Endothelial cell of umbilical vein (primary cell): ENCODE results near the gene PCNX1. TPM values are rescaled to one million over a fixed set of nuclear protein-coding genes. Genes with fewer than 3 reads are reported as not detected.

ENCODE experiments used
- BruUV-seq: library from RNA; stranded (reverse); fragments of 400-500 nt; replicated peaks from 2 replicates; lab custom pipeline; 2021; lab: Mats Ljungman, UMichigan
- CTCF ChIA-PET: fragments of 300-600, 350-600 bp; sonication (Branson Sonifier 250); formaldehyde crosslinking; loops from one replicate; lab custom pipeline; 2021; ENCODE audit warnings: antibody characterized with exemption, inconsistent platforms; lab: Charles Lee
- POLR2A ChIA-PET: fragments of 300-600, 350-600 bp; sonication (Branson Sonifier 250); formaldehyde crosslinking; loops from one replicate; lab custom pipeline; 2021; ENCODE audit warnings: antibody characterized with exemption, inconsistent platforms; lab: Charles Lee
- DNase-seq: peaks from one replicate; pipeline ENCODE4 v3.0.0-alpha.2; 2011; ENCODE audit warnings: low read depth, low spot score
- FAIRE-seq: peaks from 2 replicates; lab custom pipeline; 2011; peaks lifted over from hg19 to GRCh38; lab: Jason Lieb, UNC
- H2AFZ ChIP-seq: 2 replicates; pipeline ENCODE4 v1.6.0; 2012; ENCODE audit warnings: low read depth, low read length, control low read depth, inconsistent platforms
- H3K27ac ChIP-seq: 2 replicates; pipeline ENCODE4 v1.5.1; 2011; ENCODE audit warnings: low read depth, mild to moderate bottlenecking, control low read depth, low read length, moderate library complexity; ENCODE audit not compliant: insufficient read depth
- H3K27me3 ChIP-seq, 2 experiments: 2 replicates each; pipeline versions ENCODE4 v1.6.0 to v1.6.1; 2011; ENCODE audit warnings: low read length in 2 of 2, mixed read lengths in 1 of 2; ENCODE audit not compliant: control insufficient read depth in 2 of 2, insufficient read depth in 2 of 2
- H3K36me3 ChIP-seq, 2 experiments: 2 replicates in 1 of 2; 3 replicates in 1 of 2; pipeline ENCODE4 v1.5.1; 2011; ENCODE audit warnings: low read length in 2 of 2, mild to moderate bottlenecking in 1 of 2, moderate library complexity in 1 of 2; ENCODE audit not compliant: control insufficient read depth in 2 of 2, insufficient read depth in 2 of 2; ENCODE audit errors: extremely low read depth in 1 of 2
- H3K4me1 ChIP-seq: 3 replicates; pipeline ENCODE4 v1.5.1; 2011; ENCODE audit warnings: mild to moderate bottlenecking, low read length; ENCODE audit not compliant: control insufficient read depth, insufficient read depth; ENCODE audit errors: extremely low read depth
- H3K4me2 ChIP-seq: 2 replicates; pipeline ENCODE4 v1.6.1; 2011; ENCODE audit warnings: low read length, control low read depth, mixed read lengths; ENCODE audit not compliant: insufficient read depth
- H3K4me3 ChIP-seq, 3 experiments: fragments of 200-600 bp in 1 of 3; sonication (generic), shearing (Covaris generic) in 1 of 3; replicated peaks in 1 of 3; 2 replicates each; pipeline ENCODE4 v1.5.1; 2011 to 2016; ENCODE audit warnings: control low read depth in 3 of 3, low read length in 3 of 3, mild to moderate bottlenecking in 2 of 3, inconsistent platforms in 1 of 3, low read depth in 1 of 3, moderate library complexity in 1 of 3; ENCODE audit not compliant: insufficient read depth in 1 of 3
- H3K79me2 ChIP-seq: 2 replicates; pipeline ENCODE4 v1.6.0; 2012; ENCODE audit warnings: low read length, inconsistent platforms; ENCODE audit not compliant: control insufficient read depth, insufficient read depth
- H3K9ac ChIP-seq: replicated peaks from 2 replicates; pipeline ENCODE3; 2011; ENCODE audit warnings: low read length, control low read depth; ENCODE audit not compliant: insufficient read depth; ENCODE audit errors: extremely low read depth
- H3K9me1 ChIP-seq: replicated peaks from 3 replicates; pipeline ENCODE4 v1.6.0; 2011; ENCODE audit warnings: mild to moderate bottlenecking, low read length; ENCODE audit not compliant: control insufficient read depth, insufficient read depth; ENCODE audit errors: extremely low read depth
- H3K9me3 ChIP-seq: replicated peaks from 2 replicates; pipeline ENCODE4 v1.5.1; 2012; ENCODE audit warnings: low read length, inconsistent platforms; ENCODE audit not compliant: control insufficient read depth, insufficient read depth
- H4K20me1 ChIP-seq: replicated peaks from 2 replicates; pipeline ENCODE3; 2011; ENCODE audit warnings: mild to moderate bottlenecking, low read length; ENCODE audit not compliant: control insufficient read depth, insufficient read depth; ENCODE audit errors: extremely low read depth
- EZH2 ChIP-seq: IDR thresholded peaks from 2 replicates; pipeline ENCODE4 v1.6.1; 2012; ENCODE audit warnings: borderline replicate concordance, low read depth, mild to moderate bottlenecking, moderate library complexity, low read length, inconsistent platforms; ENCODE audit not compliant: severe bottlenecking
- FOS ChIP-seq: IDR thresholded peaks from 2 replicates; pipeline ENCODE4 v1.6.1; 2011; ENCODE audit warnings: mild to moderate bottlenecking, low read length, moderate library complexity, borderline replicate concordance; ENCODE audit not compliant: insufficient read depth
- GATA2 ChIP-seq: IDR thresholded peaks from 2 replicates; pipeline ENCODE4 v1.7.0; 2011; ENCODE audit warnings: low read depth, mild to moderate bottlenecking, moderate library complexity, mixed read lengths, low read length; ENCODE audit not compliant: insufficient read length, insufficient read depth
- JUN ChIP-seq: IDR thresholded peaks from 2 replicates; pipeline ENCODE4 v1.6.1; 2011; ENCODE audit warnings: borderline replicate concordance, low read depth; ENCODE audit not compliant: insufficient read length, insufficient read depth
- MYC ChIP-seq: IDR thresholded peaks from one replicate; pipeline ENCODE4 v1.6.1; 2011; ENCODE audit warnings: mild to moderate bottlenecking, low read depth, low read length
- POLR2A ChIP-seq: IDR thresholded peaks from 2 replicates; pipeline ENCODE4 v1.6.1; 2012; ENCODE audit warnings: low read depth, mild to moderate bottlenecking, control low read depth, low read length
- POLR2AphosphoS5 ChIP-seq: IDR thresholded peaks from 2 replicates; pipeline ENCODE4 v1.6.1; 2012; ENCODE audit warnings: low read depth, mild to moderate bottlenecking, control low read depth, low read length, moderate library complexity; ENCODE audit not compliant: insufficient read depth
- dilution Hi-C: fragments of 300-500 bp; cut with MboI; formaldehyde crosslinking; loops from one replicate; pipeline ENCODE4 v1.15.0; 2019; ENCODE audit warnings: low sequenced_read_pairs; ENCODE audit not compliant: extremely low pct_ligation_motif_present
- intact Hi-C: fragments of 100-400 bp; cut with micrococcal nuclease; formaldehyde crosslinking; loops from one replicate; pipeline ENCODE4 v1.10.0; 2022
- polyA plus RNA-seq, 4 experiments: library from polyadenylated mRNA; depleted of rRNA in 3 of 4; stranded (reverse) in 3 of 4; unstranded in 1 of 4; fragments of >200 nt; gene quantifications; 2 replicates each; pipeline versions ENCODE4 v1.2.1 to v1.2.3, GENCODE V29; 2011 to 2012; ENCODE audit warnings: missing spikeins in 1 of 4
- total RNA-seq: library from RNA; stranded (reverse); gene quantifications from 2 replicates; pipeline ENCODE4 v1.2.3, GENCODE V29; 2021
- TF ChIP-seq, protein P1 (sequence below), 2 donors: IDR thresholded peaks; 1 replicate in 1 of 2; 2 replicates in 1 of 2; pipeline ENCODE4 v1.5.1; 2011; ENCODE audit warnings: low read length in 2 of 2, mild to moderate bottlenecking in 2 of 2, moderate library complexity in 2 of 2, control low read depth in 1 of 2, inconsistent platforms in 1 of 2, low read depth in 1 of 2; ENCODE audit not compliant: insufficient read depth in 1 of 2; ENCODE audit errors: extremely low read depth in 1 of 2
- TF ChIP-seq, protein P2 (sequence below): IDR thresholded peaks from 2 replicates; pipeline ENCODE4 v1.6.1; 2011; ENCODE audit not compliant: insufficient read depth, insufficient read length

The PCNX1 gene
- total and polyA plus RNA-seq, 2 donors (not counting 3 experiments of a cell fraction or from before 2014, with no cell fraction given): 21.4 to 40.5 TPM

DNA sequence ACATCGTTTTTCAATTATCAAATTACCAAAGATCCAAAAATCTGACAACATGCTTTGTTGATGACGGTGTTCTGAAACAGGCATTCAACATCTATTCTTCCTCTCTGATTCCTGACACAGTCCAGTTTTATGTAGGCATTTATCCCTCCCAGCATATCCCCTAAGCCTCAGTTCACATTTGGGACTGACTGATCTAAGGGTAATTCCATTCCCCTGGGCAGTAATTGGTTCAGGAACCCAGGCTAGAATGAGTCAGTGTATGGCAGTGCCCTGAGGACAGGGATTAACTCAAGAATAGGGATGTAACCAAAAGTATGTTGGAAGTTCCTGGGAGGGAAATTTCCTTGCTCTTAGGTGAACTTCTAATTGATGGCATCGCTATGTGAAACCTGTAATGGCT, 10.3 kb upstream of the PCNX1 start:
- CTCF ChIA-PET: interaction anchor here (1.3 to 2.8 kb wide), 2 partner anchors 8 to 11 kb away, joined by 5 to 10 read pairs; partner anchors contain the start of gene PCNX1

More for the DNA sequence above, 10.3 kb upstream of the PCNX1 start:
- FAIRE-seq (no peak), DNase-seq (no peak)
- no peak overlapping the region for H3K27ac ChIP-seq
- H2AFZ ChIP-seq: no peak overlapping the region
- POLR2A ChIA-PET: no interaction called here
- H3K4me3 ChIP-seq: no peak overlapping the region
- TF ChIP-seq FOS: no peak
- TF ChIP-seq JUN: no peak
- TF ChIP-seq GATA2: no peak
- TF ChIP-seq POLR2A: no peak
- TF ChIP-seq EZH2: no peak
- TF ChIP-seq, protein P1, sequence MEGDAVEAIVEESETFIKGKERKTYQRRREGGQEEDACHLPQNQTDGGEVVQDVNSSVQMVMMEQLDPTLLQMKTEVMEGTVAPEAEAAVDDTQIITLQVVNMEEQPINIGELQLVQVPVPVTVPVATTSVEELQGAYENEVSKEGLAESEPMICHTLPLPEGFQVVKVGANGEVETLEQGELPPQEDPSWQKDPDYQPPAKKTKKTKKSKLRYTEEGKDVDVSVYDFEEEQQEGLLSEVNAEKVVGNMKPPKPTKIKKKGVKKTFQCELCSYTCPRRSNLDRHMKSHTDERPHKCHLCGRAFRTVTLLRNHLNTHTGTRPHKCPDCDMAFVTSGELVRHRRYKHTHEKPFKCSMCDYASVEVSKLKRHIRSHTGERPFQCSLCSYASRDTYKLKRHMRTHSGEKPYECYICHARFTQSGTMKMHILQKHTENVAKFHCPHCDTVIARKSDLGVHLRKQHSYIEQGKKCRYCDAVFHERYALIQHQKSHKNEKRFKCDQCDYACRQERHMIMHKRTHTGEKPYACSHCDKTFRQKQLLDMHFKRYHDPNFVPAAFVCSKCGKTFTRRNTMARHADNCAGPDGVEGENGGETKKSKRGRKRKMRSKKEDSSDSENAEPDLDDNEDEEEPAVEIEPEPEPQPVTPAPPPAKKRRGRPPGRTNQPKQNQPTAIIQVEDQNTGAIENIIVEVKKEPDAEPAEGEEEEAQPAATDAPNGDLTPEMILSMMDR (IDR thresholded peaks at IDR 0.05; ENCODE audit: extremely low read depth in 1 of 2, insufficient read depth in 1 of 2, low read depth in 1 of 2, low read length in 2 of 2): no peak
- TF ChIP-seq MYC: no peak
- TF ChIP-seq, protein P2, sequence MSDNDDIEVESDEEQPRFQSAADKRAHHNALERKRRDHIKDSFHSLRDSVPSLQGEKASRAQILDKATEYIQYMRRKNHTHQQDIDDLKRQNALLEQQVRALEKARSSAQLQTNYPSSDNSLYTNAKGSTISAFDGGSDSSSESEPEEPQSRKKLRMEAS: no peak
- TF ChIP-seq POLR2AphosphoS5: no peak
- H3K4me2 ChIP-seq: no peak overlapping the region
- no peaks in the 10 kb centered on the region for H3K9me1 ChIP-seq
- no peaks in the 10 kb centered on the region for H3K36me3 ChIP-seq
- no TSS peak for BruUV-seq
- H3K27me3 ChIP-seq: peaks cover 47 to 56% of the 10 kb centered on the region in 2 experiments
- H3K79me2 ChIP-seq: no peaks in the 10 kb centered on the region
- no peaks in the 10 kb centered on the region for H3K9me3 ChIP-seq
- intact Hi-C loops: no loop called here
- H3K9ac ChIP-seq: no peak overlapping the region
- dilution Hi-C loops: no loop called here
- no peaks in the 10 kb centered on the region for H4K20me1 ChIP-seq
- H3K4me1 ChIP-seq: no peaks in the 10 kb centered on the region
